Measurements from ENCODE around the gene TFCP2L1. TPM values are rescaled to one million over a fixed set of nuclear protein-coding genes. Genes with fewer than 3 reads are reported as not detected.
"Not testable (repeated sequence)": the region's sequence is repeated elsewhere in the genome, so short reads cannot be mapped to it uniquely, and the experiment has no call there.

The TFCP2L1 gene
- total RNA-seq, 4 donors from 2014 or later, result 0.31 to 5.7 (median 0.41) TPM

DNA sequence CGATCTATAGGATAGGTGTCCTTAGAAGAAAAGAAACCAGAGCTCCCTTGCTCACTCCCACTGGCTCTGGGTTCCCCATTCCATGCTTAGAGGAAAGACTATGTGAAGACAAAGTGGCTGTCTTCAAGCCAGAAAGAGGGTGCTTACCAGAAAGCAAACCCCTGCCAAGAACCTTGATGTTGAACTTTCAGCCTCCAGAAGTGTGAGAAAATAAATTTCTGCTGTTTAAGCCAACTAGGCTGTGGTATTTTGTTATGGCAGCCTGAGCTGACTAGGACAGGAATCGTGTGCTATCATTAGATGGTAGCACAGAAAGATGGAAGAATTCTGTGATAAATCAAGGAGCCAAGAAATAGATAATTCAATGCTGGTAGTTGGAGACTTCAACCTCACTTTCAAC is 19.9 kb upstream of the TFCP2L1 start:
- TF ChIP-seq, protein P1, sequence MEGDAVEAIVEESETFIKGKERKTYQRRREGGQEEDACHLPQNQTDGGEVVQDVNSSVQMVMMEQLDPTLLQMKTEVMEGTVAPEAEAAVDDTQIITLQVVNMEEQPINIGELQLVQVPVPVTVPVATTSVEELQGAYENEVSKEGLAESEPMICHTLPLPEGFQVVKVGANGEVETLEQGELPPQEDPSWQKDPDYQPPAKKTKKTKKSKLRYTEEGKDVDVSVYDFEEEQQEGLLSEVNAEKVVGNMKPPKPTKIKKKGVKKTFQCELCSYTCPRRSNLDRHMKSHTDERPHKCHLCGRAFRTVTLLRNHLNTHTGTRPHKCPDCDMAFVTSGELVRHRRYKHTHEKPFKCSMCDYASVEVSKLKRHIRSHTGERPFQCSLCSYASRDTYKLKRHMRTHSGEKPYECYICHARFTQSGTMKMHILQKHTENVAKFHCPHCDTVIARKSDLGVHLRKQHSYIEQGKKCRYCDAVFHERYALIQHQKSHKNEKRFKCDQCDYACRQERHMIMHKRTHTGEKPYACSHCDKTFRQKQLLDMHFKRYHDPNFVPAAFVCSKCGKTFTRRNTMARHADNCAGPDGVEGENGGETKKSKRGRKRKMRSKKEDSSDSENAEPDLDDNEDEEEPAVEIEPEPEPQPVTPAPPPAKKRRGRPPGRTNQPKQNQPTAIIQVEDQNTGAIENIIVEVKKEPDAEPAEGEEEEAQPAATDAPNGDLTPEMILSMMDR (IDR thresholded peaks at IDR 0.05), result no peak
- no peak for TF ChIP-seq EP300 (IDR thresholded peaks at IDR 0.05)
- no peak for TF ChIP-seq POLR2AphosphoS5 (IDR thresholded peaks at IDR 0.05)
- no peak for TF ChIP-seq POLR2A (IDR thresholded peaks at IDR 0.05)
- Histone ChIP-seq H3K27ac (no peak overlapping the region), H3K4me3 (no peak overlapping the region), H3K9me3 (peaks cover 0 to 8% (median 0%) of the 10 kb centered on the region in 3 donors), H3K4me1 (no peaks in the 10 kb centered on the region), H3K27me3 (peaks cover 23% of the 10 kb centered on the region), H3K36me3 (no peaks in the 10 kb centered on the region)
- ATAC-seq, result no peak
- 20 to 46% methylated on average over 1 to 2 of the region's 2 CpGs for WGBS, 2 donors (ENCODE audit: low coverage in 1 of 2)

DNA sequence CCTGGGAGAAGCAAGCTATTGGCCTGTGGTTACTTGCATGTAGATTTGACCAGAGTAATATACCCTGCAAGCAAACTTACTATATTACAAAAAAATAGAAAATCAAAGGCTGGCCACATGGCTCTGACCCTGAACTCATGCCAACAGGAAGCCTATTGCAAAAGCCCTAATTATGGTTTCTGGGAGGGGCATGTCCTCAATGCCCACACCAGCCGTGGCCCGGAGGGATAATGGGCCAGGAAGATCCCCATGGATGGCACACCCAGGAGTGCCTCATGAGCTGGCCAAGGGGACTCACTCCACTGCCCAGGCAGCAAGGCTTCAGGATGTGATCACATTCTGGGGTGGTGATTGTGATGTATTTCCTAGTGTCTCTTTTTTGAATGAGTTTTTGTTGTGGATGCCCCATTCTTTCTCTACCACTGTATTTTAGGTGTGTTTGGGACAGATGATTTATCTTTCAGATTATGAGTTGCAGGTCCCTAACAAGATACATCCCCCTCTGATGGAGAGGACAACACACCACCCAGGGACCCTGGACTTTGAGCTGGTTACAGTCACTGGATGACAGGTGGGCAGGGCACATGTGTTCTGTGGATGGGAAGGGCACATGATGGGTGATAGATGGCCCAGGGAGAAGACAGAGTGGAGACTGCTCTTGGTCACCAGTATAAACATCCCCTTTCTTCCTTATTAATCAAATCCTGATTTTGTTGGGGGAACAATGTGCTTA is 18.7 kb upstream of the TFCP2L1 start:
- Histone ChIP-seq H3K4me1 (no peaks in the 10 kb centered on the region), H3K36me3 (no peaks in the 10 kb centered on the region), H3K9me3 (peaks cover 0 to 4% (median 0%) of the 10 kb centered on the region in 3 donors), H3K27me3 (peaks cover 23% of the 10 kb centered on the region), H3K27ac (no peak overlapping the region), H3K4me3 (no peak overlapping the region)
- no peak for ATAC-seq
- 64% methylated on average over 2 of the region's 2 CpGs; no CpG with 5 or more reads in 1 of the 2 donors for WGBS, 2 donors (ENCODE audit: low coverage in 1 of 2)
- TF ChIP-seq POLR2A (IDR thresholded peaks at IDR 0.05) (no peak), EP300 (IDR thresholded peaks at IDR 0.05) (no peak), POLR2AphosphoS5 (IDR thresholded peaks at IDR 0.05) (no peak)
- TF ChIP-seq, protein P1 (IDR thresholded peaks at IDR 0.05), result no peak

DNA sequence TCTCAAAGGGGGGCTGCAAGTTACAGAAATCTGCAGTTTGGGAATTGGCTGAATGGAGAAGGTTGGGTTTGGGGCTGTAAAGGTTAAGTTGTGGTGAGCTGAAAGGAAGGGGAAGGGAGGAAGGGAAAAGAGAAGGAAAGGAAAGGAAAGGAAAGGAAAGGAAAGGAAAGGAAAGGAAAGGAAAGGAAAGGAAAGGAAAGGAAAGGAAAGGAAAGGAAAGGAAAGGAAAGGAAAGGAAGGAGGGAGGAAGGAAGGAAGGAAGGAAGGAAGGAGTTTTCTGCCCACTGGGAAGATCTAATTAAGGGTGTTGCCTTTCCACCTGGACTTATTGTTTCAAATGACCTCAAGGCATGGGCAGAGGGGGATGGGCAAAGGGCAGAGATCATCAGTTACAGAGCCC is 16.2 kb upstream of the TFCP2L1 start:
- H3K4me3 ChIP-seq, H3K4me1 ChIP-seq, H3K27ac ChIP-seq, ATAC-seq, H3K36me3 ChIP-seq, H3K9me3 ChIP-seq: not testable (repeated sequence)
- peaks cover 23% of the 10 kb centered on the region for H3K27me3 ChIP-seq

DNA sequence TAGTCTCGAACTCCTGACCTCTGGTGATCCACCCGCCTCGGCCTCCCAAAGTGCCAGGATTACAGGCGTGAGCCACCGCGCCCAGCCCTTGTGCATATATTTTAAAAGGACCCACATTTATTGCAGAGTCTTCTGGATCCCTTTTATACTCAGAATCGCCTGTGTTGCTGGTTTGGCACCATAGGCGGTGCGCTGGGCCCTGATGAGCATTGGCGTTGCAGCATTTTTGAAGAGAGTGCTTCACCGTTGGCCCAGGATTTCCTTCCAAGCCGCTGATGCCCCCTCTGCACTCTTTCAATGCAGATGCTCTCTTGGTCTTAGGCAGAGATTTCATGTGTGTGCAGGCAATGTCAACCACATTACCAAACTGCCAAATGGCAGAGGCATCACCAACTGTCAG is 13.5 kb upstream of the TFCP2L1 start:
- no peaks in the 10 kb centered on the region for H3K4me1 ChIP-seq
- H3K9me3 ChIP-seq, result no peaks in the 10 kb centered on the region
- 95 to 100% methylated on average over 4 to 7 of the region's 12 CpGs for WGBS, 2 donors (ENCODE audit: low coverage in 1 of 2)
- ATAC-seq, result no peak
- TF ChIP-seq, protein P1 (IDR thresholded peaks at IDR 0.05), result no peak
- TF ChIP-seq POLR2AphosphoS5 (IDR thresholded peaks at IDR 0.05), result no peak
- TF ChIP-seq POLR2A (IDR thresholded peaks at IDR 0.05), result no peak
- no peak for TF ChIP-seq EP300 (IDR thresholded peaks at IDR 0.05)
- H3K4me3 ChIP-seq, result no peak overlapping the region
- peaks cover 23% of the 10 kb centered on the region for H3K27me3 ChIP-seq
- no peak overlapping the region for H3K27ac ChIP-seq
- no peaks in the 10 kb centered on the region for H3K36me3 ChIP-seq

DNA sequence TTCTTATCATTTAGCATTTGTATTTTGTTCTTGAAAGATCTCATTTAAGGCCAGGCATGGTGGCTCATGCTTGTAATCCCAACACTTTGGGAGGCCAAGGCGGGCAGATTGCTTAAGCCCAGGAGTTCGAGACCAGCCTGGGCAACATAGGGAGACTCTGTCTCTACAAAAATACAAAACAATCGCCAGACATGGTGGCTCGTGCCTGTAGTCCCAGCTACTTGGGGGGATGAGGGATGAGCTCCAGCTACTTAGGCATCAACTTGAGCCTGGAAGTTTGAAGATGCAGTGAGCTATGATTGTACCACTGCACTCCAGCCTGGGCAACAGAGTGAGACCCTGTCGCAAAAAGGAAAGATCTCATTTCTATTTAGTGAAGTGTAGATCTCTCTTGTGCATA is 12.9 kb upstream of the TFCP2L1 start:
- WGBS, 2 donors (ENCODE audit: low coverage in 1 of 2), result 91 to 100% methylated on average over 2 to 4 of the region's 5 CpGs
- H3K4me1 ChIP-seq, H3K36me3 ChIP-seq, H3K4me3 ChIP-seq, H3K27ac ChIP-seq, ATAC-seq, H3K9me3 ChIP-seq: not testable (repeated sequence)
- peaks cover 20% of the 10 kb centered on the region for H3K27me3 ChIP-seq

DNA sequence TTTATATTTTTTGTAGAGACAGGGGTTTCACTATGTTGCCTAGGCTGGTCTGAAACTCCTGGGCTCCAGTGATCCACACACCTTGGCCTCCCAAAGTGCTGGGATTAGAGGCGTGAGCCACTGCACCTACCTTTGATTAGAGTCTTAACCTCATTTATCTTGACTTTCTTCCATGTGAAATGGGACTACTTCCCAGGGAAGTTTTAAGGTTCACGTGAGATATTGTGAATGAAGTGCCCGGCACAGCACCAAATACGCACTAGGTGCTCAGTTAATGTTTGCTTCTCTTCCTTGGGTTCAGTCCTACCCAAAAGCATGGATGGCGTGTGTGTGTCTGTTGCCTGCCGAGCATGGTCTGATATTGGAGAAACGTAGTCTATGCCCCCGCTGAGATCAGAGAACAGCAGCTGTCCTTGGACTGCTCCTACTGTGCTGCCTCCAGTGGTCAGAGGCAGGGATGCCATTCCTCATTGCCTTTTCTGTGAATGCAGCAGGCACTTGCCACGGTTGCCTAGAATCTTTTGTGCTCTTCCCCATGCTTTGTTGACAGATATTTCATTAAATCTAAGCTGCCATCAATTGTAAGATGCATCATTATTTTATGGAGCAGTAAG is 12.3 kb upstream of the TFCP2L1 start:
- ATAC-seq, result no peak

More for the DNA sequence above, 12.3 kb upstream of the TFCP2L1 start:
- TF ChIP-seq, protein P1 (IDR thresholded peaks at IDR 0.05), result peak in 1 of 4 experiments; percentile 25
- no peak for TF ChIP-seq EP300 (IDR thresholded peaks at IDR 0.05)
- no peak for TF ChIP-seq POLR2AphosphoS5 (IDR thresholded peaks at IDR 0.05)
- no peak for TF ChIP-seq POLR2A (IDR thresholded peaks at IDR 0.05)
- Histone ChIP-seq H3K36me3 (no peaks in the 10 kb centered on the region), H3K27me3 (peaks cover 15% of the 10 kb centered on the region), H3K4me1 (no peaks in the 10 kb centered on the region), H3K9me3 (no peaks in the 10 kb centered on the region), H3K27ac (no peak overlapping the region), H3K4me3 (no peak overlapping the region)
- 28 to 37% methylated on average over 3 to 4 of the region's 9 CpGs for WGBS, 2 donors (ENCODE audit: low coverage in 1 of 2)
